ENCODE data around the gene RCBTB2.

GRCh38 chr13:48571126-48571913 lies 38.4 kb upstream of the RCBTB2 start:
- TF ChIP-seq CTCF (conservative IDR thresholded peaks at IDR 0.05) (no peak), ZFX (IDR thresholded peaks at IDR 0.05) (no peak)
